Activated CD8-positive, alpha-beta memory T cell treated with anti-CD3 and anti-CD28 coated beads for 4 hours (primary cell): ENCODE measurements around the gene ATP2B3.
"Not testable (repeated sequence)": the region's sequence is repeated elsewhere in the genome, so short reads cannot be mapped to it uniquely, and the experiment has no call there.

Experiments used
- DNase-seq, 2 donors: peaks; one replicate each; pipeline ENCODE4 v3.0.0-alpha.2; 2020; ENCODE audit warnings: low read depth in 2 of 2

The ATP2B3 gene

DNA sequence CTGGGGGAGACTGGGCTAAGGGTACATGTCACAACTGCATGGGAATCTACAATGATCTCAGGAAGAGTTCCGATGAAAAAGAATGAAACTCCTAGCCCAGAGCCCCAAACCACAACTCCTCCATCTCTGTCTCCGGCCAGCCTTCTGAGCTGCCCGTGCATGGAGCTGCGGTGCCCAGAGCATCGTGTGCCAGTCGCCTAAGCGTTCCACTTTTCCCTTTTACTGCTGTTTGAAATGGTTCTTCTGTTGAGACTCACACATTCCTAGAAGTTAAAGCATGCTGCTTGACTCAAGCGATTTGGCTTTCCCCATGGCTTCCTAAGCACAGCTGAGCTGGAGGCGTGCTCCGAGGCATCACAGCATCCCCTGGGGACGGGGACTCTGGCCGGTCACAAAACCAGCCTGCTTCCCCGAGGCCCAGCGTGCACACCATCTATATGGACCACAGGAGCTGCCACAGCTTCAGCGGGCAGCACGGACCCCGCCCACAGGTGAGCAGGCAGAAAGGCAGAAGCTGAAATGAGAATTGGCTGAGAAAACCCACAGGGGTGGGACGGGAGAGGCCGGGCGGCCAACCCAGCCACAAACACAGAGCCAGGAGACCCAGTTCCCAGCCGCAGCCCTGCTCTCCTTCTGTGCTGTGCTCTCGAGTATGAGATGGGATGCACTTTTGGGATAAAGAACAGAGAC lies 76.5 kb downstream of the ATP2B3 start:
- no peak for DNase-seq

DNA sequence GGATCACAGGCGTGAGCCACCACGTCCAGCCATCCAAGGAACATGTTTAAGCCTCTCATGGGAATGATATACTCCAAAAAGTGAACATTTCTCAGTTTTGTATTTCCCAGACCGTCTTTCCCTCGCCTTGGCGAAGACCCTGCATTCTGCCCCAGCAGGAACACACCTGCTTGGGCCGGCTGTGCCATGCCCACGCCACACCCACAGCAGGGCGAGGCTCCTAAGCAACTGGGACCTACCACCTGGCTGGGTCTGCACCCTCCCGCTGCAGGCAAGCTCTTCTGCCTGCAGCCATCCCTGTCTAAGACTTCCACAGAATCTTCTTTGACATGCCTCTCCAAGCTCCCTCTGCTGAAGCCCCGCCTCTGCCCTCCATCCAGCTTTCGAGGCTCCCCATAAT lies 77.9 kb downstream of the ATP2B3 start:
- no peak for DNase-seq

DNA sequence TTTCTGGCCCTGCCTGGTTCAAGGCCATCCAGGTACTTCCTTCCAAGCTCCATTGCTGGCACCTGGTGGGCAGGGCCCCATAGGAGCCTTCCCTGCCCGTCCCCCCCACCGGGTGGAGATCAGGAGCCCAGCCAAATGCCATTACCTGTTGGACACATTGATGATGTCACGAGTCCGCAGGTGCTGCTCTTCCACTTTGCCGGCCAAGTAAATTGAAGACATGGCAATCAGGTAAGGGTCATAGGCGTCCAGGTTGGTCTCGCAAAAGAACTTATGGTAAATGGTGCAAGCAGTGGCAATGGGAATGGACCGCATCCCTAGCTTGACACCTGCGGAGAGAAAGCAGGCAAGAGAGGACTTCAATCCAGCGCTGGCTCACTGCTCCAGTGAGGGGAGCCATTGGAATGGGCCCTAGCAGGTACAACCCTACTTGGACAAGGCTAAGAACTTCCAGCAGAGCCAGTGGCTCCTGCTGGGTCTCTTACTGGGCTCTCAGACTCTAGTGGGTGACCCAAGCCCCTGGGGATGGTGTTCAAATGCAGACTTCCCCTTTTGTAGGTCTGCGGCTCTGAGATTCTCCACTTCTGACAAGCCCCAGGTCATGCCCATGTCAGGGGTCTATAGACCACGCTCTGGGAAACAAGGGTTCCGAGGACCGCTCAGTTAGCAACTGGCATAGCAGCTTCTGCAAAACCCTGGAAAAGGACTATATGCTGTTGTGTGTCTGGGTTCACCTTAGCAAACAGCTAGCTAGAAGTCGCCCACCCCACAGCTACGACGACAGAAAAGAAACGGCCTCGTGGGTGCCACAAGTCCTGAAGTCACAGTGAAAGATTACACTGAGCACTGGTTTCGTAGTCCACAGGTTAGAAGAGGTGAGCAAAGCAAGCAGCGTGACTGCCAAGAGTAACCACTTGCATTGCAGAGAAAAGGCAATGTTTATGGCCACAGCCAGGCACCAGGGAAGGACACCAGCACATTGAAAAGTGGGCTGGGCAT lies 78.7 kb downstream of the ATP2B3 start:
- no peak for DNase-seq

DNA sequence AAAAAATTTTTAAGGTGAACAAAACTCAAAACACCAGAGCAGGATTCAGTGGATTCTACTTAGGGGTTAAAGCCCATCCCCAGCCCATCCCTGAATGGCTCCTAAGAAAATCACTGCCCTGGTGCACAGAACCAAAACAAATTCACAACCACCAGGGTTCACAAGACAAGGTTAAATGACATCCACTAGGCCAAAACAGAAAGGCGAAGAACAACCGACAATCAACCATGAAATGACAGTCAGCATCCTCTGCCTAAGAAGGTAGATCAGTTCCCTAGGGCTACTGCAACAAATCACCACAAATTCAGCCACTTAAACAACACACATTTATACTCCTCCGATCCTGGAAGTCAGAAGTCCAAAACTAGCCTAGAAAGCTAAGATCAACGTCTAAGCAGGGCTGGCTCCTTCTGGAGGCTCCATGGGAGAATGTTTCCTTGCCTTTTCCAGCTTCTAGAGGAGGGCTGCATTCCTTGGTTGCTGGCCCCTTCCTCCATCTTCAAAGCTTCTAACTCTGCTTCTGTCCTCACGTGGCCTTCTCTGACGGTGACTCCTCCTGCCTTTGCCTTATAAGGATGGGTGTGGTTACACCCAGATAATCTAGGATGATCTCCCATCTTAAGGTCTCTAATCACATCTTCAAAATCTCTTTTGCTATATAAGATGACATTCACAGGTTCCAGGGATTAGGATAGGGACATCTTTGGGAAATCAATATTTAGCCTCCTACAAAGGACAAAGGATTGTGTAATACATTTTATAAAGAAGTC lies 79.7 kb downstream of the ATP2B3 start:
- no peak for DNase-seq

DNA sequence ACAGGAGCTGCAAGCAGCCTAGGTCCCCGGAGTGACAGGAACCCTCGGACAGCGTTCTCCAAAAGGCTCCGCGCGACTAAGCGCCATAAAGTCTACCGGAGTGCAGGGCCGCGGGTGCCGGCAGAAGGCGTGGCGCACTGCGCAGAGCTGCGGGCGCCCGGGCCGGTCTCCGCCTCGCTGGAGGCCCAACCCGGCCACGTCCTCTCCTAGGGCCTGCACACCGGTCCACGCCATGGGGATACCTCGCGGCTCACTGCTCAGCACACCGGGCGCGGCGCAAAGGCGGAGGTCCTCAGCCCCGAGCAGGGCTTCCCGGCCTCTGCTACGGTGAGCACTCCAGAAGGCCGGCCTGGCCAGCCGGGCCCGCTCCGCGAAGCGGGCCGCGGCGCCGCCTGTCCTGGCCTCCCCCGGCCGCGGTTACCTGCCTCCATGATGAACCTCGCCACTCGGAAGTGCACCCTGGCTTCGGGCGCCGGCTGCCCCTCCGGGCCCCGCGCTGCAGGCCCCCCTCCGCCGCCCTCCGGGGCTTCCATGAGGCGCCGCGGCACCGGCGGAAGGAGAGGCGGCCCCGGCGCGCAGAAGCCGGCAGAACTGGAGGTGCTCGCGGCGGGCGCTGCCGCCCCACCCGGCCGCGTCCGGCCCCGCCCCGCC lies 81.2 kb downstream of the ATP2B3 start, which contains the start of gene CCNQ:
Gene CCNQ (minus strand): TSS at position 599 of the 651 bp plus-strand sequence. CDS start 66 bp downstream, at position 533.
- no peak for DNase-seq

DNA sequence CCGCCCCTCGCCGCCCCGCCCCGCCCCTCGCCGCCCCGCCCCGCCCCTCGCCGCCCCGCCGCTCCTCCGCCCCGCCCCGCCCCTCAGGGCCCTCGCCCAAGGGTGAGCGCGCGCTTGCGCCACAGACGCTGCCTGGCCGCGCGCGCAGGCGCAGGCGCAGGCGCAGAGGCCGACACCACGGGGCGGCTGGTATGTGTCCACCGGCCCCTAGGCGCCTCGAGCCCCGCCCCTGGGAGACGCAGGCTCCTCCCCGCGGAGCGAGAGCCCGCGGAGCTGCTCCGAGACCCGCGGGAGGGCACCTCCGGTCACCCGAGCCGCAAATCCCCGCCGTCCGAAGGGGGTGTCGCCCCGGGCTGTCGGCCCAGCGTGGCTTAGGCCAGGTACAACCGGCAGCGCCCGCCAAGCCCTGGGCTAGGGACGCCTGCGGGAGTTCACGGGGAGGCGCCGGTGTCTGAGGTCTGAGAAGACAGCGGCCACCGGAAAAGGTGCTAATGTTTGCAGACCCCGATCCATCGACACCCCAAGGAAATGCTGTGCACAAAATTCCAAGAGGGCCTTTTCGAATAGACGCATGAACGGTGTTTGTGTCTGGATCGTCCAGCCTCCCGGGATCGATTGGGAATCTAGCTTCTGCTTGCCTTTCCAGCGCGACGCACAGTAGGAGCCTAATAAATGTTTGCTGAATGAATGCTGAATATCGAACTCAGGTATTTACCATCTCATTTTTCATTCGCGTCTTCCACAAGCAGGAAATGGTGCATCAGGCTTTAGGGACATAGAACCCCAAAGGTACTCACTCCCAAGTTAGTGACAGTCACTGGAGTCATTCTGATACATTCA lies 82.0 kb downstream of the ATP2B3 start:
- DNase-seq, result peak; percentile 71 to 76

DNA sequence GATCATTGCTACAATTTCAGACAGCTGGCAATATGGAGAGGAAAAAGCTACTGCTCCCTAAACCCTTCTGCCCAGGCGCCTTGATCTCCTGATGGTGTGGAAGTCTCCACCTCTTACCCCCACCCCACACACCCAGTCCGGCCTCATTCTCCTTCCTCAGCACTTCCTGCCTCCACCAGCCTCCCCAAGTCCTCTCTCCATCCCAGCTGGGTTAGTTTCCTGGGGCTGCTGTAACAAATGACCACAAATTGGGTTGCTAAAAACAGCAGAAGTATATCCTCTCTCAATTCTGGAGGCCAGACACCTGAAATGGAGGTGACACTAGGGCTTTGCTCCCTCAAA lies 82.6 kb downstream of the ATP2B3 start:
- no peak for DNase-seq

DNA sequence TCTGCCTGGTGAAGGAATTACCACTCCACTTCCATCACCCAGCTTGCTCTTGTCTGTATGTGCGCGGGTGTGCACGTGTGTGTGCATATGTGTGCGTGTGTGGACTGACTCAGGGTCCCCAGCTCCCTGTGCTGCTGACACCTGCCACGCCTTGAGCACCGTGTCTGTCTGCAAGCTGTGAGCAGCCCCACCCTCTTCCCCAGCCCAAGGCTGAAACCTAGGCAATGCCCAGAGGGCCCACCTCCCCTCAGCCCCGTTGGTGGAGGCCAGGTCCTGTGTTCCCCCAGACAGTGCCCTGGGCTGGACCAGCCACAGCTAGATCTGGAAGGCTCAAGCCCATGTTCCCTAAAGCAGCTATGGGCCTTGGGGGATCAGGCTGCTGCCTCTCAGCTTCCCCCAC lies 83.5 kb downstream of the ATP2B3 start:
- DNase-seq, result no peak

DNA sequence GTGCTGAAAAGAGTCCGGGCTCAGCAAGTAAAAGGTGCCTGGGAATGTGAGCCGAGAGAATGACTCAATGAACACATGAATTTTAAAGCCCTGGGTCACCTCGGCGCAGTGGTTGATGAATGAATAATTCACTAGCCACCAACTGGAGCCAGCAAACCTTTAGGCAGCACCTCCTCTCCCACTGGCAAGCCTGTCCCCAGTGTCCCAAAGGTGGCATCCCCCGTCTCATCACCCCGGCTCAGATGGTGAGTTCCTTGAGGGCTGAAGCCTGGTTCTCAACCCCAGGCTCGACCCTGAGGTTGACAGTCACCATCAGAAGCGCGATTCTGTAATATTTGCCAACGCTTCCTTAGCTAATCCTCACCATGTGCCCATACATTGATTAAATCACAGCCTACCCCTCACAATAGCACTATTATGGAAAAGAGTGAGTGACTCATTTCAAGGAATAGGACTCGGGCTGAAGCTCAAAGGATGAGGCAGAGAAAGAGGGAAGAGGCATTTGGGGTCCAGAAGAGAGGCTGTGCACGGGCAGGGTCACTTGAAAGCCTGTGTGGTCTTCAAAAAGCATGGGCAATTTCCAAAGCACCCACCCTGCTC lies 84.2 kb downstream of the ATP2B3 start:
- DNase-seq, result no peak

DNA sequence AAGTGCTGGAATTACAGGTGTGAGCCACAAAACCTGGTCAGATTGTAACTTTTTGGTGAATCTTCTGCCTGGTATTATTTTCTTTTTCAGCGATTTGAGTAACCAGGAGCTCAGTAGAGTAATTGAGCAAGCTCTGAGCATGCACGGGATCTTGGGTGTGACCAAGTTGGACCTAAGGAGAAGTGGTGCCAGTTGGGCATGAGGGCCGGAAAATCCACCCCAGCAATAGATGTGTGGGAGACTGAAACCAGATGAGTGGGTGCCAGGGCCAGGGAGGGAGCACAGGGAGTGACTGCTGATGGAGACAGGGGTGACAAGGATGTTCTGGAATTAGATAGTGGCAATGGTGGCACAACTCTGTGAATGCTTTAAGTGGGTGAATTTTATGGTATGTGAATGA lies 85.2 kb downstream of the ATP2B3 start:
- no peak for DNase-seq

DNA sequence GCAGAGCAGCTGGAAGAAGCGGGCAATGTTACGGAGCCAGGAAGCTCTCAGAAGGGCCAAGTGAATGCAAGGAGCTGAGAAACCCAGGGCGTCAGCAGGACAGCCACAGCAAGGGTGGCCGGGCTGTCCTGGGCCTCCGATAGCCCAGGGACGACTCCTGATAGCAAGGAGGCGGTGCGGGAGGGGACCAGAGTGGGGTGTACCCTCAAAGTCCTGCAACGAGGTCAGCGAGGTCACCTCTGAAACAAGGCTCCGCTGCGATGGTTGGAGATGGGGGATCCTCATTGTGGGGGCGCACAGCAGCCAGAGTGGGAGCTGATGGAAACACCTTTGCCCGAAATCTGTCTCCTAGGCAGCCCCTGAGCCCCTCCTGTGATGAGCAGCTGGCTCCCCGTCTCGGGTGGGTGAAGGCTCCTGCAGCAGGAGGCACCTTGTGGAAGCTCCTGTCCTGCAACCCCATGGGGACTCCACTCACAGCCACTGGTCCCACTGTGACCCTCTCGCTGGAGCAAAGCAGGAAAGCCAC lies 85.8 kb downstream of the ATP2B3 start:
- DNase-seq, result no peak

DNA sequence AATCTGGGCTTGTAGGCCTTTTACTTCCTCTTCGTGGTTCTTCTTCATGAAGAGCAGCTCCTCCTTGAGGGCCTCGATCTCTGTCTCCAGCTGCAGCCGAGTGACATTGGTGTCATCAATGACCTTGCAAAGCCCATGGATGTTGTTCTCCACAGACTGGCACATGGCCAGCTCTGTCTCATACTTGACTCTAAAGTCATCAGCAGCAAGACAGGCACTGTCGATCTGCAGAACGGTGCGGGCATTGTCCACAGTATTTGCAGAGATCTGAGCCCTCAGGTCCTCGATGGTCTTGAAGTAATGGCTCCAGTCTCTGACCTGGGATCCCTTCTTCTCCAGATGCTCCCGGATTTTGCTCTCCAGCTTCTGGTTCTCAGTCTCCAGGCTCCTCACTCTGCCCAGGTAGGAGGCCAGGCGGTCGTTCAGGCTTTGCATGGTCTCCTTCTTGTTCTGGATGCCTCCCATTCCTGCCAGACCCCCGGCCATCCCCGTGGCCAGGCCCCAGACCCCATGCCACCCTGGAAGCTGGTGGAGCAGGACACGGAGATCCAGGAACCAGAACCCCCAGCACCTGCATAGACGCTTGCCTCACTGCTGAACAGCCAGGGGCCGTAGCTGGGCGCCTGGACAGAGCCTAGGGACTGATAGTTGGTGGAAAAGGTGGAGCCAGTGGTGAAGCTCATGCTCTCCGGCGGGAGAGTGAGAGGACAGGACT lies 87.4 kb downstream of the ATP2B3 start:
- DNase-seq, result not testable (repeated sequence)

DNA sequence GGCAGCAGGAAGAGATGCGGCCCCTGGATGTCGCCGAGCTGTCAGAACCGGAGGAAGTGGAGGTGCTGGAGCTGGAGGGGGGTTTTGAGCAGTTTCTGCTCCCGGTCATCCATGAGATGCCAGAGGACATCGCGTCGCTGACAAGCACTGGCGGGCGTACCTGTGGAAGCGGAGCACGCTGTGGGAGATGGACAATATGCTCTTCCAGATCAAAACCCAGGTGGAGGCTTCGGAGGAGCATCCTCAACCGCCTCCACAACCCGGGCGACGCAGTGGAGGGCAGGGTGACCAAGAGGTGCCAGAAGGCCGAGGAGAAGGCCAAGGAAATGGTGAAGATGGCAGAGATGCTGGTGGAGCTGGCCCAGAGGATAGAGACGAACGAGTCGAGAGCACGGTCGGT lies 89.1 kb downstream of the ATP2B3 start:
- no peak for DNase-seq

DNA sequence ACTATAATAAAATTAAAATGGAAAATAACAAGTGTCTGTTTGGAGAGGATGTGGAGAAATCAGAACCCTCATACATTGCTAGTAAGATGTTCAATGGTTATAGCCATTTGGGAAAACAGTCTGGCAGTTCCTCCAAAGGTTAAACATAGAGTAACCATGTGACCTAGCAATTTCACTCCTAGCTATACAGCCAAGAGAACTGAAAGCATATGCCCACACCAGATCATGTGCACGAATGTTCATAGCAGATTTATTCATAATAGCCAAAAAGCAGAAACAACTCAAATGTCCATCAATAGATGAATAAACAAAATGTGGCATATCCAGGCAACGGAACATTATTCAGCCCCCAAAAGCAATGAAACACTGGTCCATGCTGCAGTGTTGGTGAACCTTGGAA lies 90.9 kb downstream of the ATP2B3 start:
- DNase-seq, result no peak

DNA sequence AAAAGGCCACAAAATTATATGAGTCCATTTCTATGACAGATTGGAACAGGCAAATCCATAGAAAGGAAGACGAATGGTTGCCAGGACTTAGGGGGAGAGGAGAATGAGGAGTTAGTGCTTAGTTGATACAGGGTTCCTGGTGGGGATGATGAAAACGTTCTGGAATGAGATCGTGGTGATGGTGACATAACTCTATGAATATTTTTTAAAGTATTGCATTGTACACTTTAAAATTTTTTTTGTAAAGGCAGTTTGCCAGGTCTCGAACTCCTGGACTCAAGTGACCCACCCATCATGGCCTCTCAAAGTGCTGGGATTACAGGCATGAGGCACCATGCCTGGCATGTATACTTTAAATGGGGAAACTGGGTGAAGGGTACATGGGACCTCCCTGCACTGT lies 91.4 kb downstream of the ATP2B3 start:
- DNase-seq, result no peak

DNA sequence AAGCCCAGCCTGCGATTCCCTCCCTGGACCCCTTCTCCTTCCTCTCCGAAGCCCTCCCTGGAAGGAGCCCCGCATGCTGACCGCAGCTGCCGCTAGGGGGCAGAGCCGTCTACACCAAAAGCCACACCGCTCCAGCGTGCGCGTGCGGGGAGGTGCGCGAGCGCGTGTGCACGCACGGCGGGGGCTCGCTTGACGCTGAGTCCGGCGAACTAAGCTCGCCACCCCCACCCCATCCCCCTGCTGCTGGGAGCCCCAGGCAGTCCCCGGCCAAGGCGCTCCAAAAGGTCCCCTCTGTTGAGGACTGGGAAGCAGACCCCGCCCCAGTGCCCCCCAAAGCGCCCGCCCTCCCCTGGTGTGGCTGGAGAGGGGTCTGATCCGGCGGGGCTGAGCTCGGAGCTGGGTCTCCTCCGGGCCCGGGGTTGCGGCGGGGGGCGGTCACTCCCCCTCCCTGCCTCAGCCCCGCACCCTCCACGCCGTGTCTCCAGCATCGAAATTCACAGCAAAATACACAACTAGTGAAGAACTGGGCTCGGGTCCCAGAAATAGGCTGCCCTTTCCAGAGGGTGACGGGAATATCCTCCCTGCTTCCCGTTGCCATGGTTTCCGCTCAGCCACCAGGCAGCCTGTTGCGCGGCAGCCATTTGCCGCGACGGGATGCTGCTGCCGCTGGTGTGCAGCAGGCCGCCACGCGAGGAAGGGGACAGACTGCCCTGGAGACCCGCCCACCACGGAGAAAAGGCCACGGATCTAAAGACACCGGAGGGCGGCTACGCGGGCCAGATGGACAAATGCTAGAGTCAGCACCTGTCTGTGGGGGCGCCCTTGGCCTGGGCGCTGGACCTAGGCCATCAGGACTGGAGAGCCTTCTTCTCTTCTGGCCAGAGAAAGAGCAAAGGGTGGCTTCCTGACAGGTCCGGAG lies 92.7 kb downstream of the ATP2B3 start:
- DNase-seq, result peak; percentile 54 to 56

DNA sequence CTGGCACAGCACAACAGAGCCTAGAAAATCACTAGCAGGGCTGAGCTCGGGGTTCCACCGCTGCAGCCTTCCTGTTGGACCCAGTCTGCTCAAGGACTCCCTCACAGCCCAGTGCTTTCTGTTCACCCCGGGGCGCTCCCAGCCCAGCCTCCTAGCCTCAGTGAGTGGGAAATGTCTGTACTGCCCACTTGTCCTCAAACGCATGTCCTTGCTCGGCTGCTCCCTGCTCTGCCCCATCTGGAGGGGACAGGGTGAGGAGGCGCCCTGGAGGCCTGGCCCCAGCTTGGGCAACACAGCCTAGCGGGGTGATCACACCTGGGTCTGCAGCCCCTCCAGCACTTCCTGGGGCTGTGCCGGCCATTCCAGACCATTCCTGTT lies 93.4 kb downstream of the ATP2B3 start:
- no peak for DNase-seq

DNA sequence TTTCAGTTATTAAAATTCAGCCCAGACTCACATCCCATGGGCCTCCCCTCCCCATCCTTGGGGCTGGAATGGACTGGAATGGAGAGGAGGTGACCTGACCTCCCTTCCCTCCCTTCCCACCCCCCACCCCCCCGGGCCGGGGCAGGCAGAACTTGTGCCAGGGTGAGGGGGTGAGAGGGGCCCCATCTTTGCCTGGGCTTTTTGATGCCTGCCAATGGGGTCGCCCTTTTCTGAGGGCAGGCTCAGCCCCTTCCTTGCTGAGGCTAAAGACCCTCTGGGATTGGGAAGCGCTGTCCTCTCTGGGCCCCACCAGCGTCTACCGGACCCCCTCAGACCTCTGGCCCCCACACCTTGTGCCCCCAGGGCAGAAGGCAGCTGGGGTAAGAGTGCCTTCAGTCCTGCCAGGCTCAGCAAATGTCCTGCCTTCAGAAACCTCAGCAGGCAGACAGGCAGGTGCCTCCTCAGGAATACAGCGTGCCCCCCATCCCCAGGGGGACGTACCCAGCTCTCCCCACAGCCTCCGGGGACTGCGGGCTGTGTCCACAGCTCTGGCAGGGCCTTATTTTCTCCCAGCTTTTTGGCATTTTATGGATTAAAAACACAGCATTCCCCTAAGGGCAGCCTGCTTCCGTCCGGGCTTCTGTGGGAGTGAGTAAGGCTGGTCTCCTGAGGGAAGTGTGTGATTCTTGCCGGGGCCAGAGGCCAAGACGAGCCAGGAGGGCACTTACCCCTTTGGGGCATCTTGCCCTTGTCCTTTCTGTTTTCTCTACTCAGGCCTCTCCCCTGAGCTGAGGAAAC lies 94.1 kb downstream of the ATP2B3 start:
- no peak for DNase-seq
